ENCODE measurements around the gene UBE3A.

UBE3A gene

DNA sequence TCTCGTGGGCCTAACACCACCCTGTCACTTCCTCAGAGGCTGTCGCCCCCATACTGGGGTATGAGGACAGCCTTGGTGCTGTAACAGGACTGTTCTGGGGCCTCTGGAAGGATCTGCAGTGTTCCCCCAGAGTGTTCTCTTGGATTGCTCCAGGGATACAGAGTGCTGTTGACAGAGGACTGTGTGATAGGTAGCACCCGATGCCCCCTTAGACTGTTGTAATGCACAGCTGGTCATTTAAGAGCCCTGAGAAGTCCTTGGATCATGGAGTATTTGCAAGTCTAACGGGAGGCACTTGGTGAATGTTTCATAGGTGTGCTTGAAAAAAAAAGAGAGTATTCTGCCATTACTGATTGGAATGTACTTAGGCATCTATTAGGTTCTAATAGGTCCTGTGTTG is 35.4 kb upstream of the UBE3A start:
- CTCF ChIA-PET = no interaction called here

DNA sequence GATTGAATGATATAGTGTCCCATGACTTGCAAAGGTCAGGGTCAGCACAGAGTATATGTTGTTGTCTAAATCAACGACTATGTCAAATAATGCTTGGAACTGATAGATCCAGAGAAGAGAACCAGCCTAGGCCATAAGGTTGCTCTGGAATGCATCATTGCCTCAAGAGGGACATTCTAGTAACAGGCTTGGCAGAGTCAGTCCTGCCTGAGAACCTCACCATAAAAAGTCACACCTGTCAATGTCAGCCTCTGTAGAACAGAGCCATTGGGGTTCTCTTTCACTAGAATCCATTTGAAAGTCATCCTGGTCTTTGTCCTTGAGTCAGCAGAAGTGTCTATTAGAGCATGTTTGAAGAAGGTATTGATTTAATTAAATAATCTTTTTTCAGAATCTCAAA is 31.4 kb upstream of the UBE3A start:
- DNase-seq (ENCODE audit: low spot score) = no peak
- ChIA-PET CTCF (interaction anchor here (0.6 kb wide), 1 partner anchor 1396 kb away, joined by 3 read pairs; no protein-coding TSS in a partner anchor), POLR2A (ENCODE audit: low non-redundant PET) (no interaction called here)
- no peak overlapping the region for H3K27ac ChIP-seq
- TF ChIP-seq, protein P1, sequence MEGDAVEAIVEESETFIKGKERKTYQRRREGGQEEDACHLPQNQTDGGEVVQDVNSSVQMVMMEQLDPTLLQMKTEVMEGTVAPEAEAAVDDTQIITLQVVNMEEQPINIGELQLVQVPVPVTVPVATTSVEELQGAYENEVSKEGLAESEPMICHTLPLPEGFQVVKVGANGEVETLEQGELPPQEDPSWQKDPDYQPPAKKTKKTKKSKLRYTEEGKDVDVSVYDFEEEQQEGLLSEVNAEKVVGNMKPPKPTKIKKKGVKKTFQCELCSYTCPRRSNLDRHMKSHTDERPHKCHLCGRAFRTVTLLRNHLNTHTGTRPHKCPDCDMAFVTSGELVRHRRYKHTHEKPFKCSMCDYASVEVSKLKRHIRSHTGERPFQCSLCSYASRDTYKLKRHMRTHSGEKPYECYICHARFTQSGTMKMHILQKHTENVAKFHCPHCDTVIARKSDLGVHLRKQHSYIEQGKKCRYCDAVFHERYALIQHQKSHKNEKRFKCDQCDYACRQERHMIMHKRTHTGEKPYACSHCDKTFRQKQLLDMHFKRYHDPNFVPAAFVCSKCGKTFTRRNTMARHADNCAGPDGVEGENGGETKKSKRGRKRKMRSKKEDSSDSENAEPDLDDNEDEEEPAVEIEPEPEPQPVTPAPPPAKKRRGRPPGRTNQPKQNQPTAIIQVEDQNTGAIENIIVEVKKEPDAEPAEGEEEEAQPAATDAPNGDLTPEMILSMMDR (conservative IDR thresholded peaks at IDR 0.05; ENCODE audit: low read depth) = no peak

More for the DNA sequence above, 35.4 kb upstream of the UBE3A start:
- POLR2A ChIA-PET (ENCODE audit: low non-redundant PET) = no interaction called here
- no peak overlapping the region for H3K27ac ChIP-seq
- TF ChIP-seq, protein P1 (conservative IDR thresholded peaks at IDR 0.05; ENCODE audit: low read depth) = no peak
- no peak for DNase-seq (ENCODE audit: low spot score)

DNA sequence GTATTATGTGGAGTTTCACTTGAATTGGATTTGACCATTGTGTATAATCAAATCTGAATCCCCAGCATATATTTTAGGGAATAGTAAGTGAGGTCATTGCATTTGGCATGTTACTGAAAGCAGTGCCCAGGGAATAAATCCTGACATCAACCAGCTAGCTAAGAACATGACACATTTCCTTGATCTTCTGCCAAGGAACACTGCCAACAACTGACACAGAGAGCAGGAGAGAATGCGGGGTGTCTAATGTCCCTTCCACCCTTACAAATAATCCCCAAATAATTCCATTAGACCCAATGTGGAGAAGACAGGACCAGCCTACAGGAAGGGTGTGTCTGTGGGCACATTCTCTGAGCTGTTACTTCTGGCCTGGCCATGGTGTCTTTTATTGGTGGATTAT is 30.6 kb upstream of the UBE3A start:
- peak; percentile 36 for DNase-seq (ENCODE audit: low spot score)
- H3K27ac ChIP-seq = peak overlapping the region; percentile 48
- TF ChIP-seq, protein P1 (conservative IDR thresholded peaks at IDR 0.05; ENCODE audit: low read depth) = no peak
- POLR2A ChIA-PET (ENCODE audit: low non-redundant PET) = no interaction called here
- CTCF ChIA-PET = interaction anchor here (0.6 kb wide), 1 partner anchor 1397 kb away, joined by 3 read pairs; no protein-coding TSS in a partner anchor

DNA sequence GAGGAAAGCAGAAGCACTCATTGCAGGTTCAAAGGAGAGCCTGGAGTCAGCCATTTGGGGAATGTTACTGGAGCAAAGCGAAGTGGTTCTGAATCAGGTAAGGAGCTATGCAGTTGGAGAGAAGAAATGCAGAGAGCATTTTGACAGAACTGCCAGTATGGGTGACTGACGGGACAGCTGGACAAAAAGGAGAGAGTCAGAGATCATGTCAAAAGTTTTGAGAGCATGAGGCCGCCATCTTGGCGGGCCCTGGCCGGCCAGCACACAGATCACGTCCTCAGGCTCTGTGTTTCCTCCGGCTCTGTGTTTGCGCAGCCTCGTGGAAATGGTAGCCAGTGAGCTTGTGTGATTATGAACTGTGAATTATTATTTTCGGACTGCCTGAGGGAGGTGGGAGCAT is 29.8 kb upstream of the UBE3A start:
- DNase-seq (ENCODE audit: low spot score) = no peak
- POLR2A ChIA-PET (ENCODE audit: low non-redundant PET) = no interaction called here
- TF ChIP-seq, protein P1 (conservative IDR thresholded peaks at IDR 0.05; ENCODE audit: low read depth) = no peak
- CTCF ChIA-PET = no interaction called here
- H3K27ac ChIP-seq = no peak overlapping the region

DNA sequence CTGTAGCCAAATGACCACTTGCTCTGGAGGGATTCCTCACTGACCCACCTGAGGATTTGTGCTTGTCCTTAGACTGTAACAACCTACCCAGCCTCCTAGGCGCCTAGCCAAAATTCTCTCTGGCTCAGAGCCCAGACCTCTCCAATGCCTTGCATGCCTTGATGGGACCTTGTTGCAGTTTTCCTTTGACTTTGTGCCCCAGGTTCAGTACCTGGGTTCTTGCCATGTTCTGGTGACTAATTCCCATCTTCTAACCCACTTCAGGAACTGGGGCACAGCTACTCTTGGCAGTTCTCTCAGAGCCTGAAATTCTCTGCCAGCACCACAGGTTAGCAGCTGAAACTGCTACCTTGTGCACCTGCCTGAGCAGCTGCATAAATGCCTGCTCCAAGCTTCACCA is 27.0 kb upstream of the UBE3A start:
- no peak overlapping the region for H3K27ac ChIP-seq
- CTCF ChIA-PET = no interaction called here
- POLR2A ChIA-PET (ENCODE audit: low non-redundant PET) = no interaction called here
- no peak for DNase-seq (ENCODE audit: low spot score)
- TF ChIP-seq, protein P1 (conservative IDR thresholded peaks at IDR 0.05; ENCODE audit: low read depth) = no peak

DNA sequence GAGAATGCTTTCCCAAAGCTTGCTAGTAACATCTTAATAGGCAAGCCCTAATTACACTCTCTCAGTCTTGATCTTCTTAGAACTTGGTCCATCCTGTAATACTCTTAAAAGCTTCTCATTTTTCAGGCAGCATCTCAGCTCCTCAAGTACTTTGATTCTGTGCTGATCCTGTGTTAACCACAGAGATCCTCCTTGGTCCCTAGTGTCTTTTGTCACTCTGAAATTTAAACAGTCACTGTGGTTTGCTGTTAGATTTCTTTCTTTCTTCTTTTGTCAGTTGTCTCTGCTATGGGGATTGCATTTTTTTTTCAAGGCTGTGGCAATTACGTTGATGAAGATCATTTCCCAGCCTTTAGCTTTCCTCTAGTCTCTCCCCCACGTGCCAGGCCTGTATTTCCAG is 26.0 kb upstream of the UBE3A start:
- no peak for DNase-seq (ENCODE audit: low spot score)
- ChIA-PET CTCF (no interaction called here), POLR2A (ENCODE audit: low non-redundant PET) (no interaction called here)
- TF ChIP-seq, protein P1 (conservative IDR thresholded peaks at IDR 0.05; ENCODE audit: low read depth) = no peak
- H3K27ac ChIP-seq = no peak overlapping the region

DNA sequence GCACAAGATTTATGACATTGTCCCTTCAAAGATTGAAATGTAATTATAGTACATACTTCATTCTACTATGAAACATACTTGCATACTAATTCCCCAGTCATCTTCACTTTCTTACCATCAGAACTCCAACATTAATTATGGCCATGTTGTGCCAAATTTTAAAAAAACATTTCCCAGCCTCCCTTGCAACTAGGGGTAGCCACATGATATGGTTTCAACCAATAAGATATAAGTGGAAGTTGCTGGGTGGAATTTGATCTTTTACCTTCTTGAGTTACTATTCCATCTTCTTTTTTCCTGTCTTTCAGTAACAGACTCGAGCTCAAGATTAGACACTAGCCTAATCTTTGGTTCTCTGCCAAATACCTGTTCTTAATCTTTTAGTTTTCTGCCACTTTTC is 25.6 kb upstream of the UBE3A start:
- no peak overlapping the region for H3K27ac ChIP-seq
- ChIA-PET POLR2A (ENCODE audit: low non-redundant PET) (no interaction called here), CTCF (no interaction called here)
- DNase-seq (ENCODE audit: low spot score) = no peak
- TF ChIP-seq, protein P1 (conservative IDR thresholded peaks at IDR 0.05; ENCODE audit: low read depth) = no peak

Data from RWPE1 (cell line).